ENCODE measurements around the gene RFX5. TPM values are rescaled to one million over a fixed set of nuclear protein-coding genes. Genes with fewer than 3 reads are reported as not detected.

The RFX5 gene
- total RNA-seq, 1 donor from 2014 or later = 61.3 TPM

DNA sequence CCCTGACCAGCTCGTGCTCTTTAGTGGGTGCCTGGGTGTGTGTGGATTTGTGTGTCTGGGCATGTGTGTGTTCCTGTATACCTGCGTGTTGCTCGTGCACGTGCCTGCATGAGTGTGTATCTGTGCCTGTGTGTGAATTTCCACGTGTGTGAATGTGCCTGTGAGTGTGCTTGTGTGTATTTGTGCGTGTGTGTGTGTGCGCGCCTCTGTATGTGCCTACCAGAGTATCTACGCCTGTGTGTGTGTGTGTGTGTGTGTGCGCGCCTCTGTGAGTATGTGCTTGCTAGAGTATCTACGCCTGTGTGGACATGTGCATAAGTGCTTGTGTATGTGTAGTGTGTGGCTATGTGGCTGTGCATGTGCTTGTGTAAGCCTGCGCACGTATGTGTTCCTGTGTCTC lies 26.1 kb upstream of the RFX5 start:
- Mint-ChIP-seq H3K4me3 (ENCODE audit: unreplicated experiment) (no peak overlapping the region), H3K9me3 (ENCODE audit: unreplicated experiment) (no peaks in the 10 kb centered on the region), H3K27me3 (ENCODE audit: low read depth, unreplicated experiment) (peaks cover 4% of the 10 kb centered on the region), H3K36me3 (ENCODE audit: low read depth, unreplicated experiment) (no peaks in the 10 kb centered on the region), H3K27ac (ENCODE audit: unreplicated experiment) (peak overlapping the region; percentile 1), H3K4me1 (ENCODE audit: low read depth, unreplicated experiment) (peaks cover 3% of the 10 kb centered on the region)
- no peak overlapping the region for H3K4me3 ChIP-seq (ENCODE audit: insufficient read depth, low read depth, low read length)
- H3K4me1 ChIP-seq (ENCODE audit: insufficient read depth, low read length) = peaks cover 10% of the 10 kb centered on the region
- no peak for DNase-seq (ENCODE audit: low read depth)
- H4K20me1 ChIP-seq (ENCODE audit: insufficient read depth, low read length) = no peaks in the 10 kb centered on the region
- TF ChIP-seq, protein P1, sequence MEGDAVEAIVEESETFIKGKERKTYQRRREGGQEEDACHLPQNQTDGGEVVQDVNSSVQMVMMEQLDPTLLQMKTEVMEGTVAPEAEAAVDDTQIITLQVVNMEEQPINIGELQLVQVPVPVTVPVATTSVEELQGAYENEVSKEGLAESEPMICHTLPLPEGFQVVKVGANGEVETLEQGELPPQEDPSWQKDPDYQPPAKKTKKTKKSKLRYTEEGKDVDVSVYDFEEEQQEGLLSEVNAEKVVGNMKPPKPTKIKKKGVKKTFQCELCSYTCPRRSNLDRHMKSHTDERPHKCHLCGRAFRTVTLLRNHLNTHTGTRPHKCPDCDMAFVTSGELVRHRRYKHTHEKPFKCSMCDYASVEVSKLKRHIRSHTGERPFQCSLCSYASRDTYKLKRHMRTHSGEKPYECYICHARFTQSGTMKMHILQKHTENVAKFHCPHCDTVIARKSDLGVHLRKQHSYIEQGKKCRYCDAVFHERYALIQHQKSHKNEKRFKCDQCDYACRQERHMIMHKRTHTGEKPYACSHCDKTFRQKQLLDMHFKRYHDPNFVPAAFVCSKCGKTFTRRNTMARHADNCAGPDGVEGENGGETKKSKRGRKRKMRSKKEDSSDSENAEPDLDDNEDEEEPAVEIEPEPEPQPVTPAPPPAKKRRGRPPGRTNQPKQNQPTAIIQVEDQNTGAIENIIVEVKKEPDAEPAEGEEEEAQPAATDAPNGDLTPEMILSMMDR (IDR thresholded peaks at IDR 0.05; ENCODE audit: insufficient read depth, low read depth, low read length) = no peak
- TF ChIP-seq EZH2 (IDR thresholded peaks at IDR 0.05; ENCODE audit: insufficient read depth, low read length) = no peak
- no peaks in the 10 kb centered on the region for H3K27me3 ChIP-seq (ENCODE audit: insufficient read depth, low read length)
- H3K36me3 ChIP-seq (ENCODE audit: insufficient read depth, low read length) = no peaks in the 10 kb centered on the region
- H2AFZ ChIP-seq (ENCODE audit: low read depth, low read length) = peak overlapping the region; percentile 28
- H3K27ac ChIP-seq (ENCODE audit: low read depth, low read length) = no peak overlapping the region
- no peaks in the 10 kb centered on the region for H3K79me2 ChIP-seq (ENCODE audit: insufficient read depth, low read length)
- no peak overlapping the region for H3K9ac ChIP-seq (ENCODE audit: low read length)
- no peak for FAIRE-seq
- no peaks in the 10 kb centered on the region for H3K9me3 ChIP-seq (ENCODE audit: insufficient read depth, low read depth, low read length)
- no peak overlapping the region for H3K4me2 ChIP-seq (ENCODE audit: low read length)

DNA sequence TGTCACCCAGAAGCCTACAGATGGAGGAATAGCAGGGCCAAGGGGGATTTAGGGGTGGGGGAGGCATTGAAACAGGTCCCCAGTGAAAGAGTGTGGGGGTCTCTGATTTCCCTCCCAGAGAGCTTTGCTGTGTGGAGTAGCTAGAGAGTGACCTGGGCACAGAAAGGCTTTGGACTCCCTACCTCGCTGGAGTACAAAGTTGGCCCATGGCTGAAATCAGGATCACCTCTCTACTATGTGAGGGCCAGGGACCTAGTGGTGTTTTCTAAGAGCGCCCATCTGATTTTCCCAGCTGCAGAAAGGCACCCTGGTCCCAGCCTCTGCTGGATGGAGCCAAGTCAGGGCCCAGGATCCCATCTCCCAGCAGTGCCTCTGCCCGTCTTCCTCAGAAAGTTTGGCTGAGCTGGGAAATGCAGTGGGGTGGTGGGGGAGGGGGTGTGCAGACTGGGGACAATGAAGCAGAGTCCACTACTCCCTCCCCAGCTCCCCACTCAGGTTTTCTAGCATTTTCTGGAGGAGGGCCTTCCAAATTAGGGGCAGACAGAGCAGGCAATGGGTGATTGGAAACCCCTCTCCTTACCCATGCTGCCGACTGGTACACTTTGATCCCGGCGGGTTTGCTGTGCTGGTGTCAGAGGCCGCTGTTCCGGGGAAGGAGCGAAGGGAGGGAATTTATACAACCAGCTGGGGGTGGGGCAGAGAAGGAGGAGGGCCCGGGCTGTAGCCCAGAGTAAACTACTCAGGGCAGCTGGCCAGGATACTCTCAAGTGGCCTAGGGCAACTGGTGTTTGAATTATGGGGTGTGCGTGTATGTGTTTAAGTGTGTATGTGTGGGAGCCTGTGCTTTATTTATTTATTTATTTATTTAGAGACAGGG lies 25.2 kb upstream of the RFX5 start, which contains the start of gene SELENBP1:
SELENBP1 (minus strand) TSS at position 648 of the 877 bp plus-strand sequence; CDS start at position 584, 64 bp downstream.
- no peaks in the 10 kb centered on the region for H3K9me3 ChIP-seq (ENCODE audit: insufficient read depth, low read depth, low read length)
- H3K27ac Mint-ChIP-seq (ENCODE audit: unreplicated experiment) = peak within 1 kb of the TSS; percentile 1
- peak within 1 kb of the TSS; percentile 81 for H3K4me2 ChIP-seq (ENCODE audit: low read length)
- peaks cover 4% of the 10 kb centered on the region for H3K27me3 Mint-ChIP-seq (ENCODE audit: low read depth, unreplicated experiment)
- H3K27ac ChIP-seq (ENCODE audit: low read depth, low read length) = no peak within 1 kb of the TSS
- no peaks in the 10 kb centered on the region for H3K79me2 ChIP-seq (ENCODE audit: insufficient read depth, low read length)
- DNase-seq (ENCODE audit: low read depth) (peak; percentile 31), FAIRE-seq (no peak)
- H3K36me3 Mint-ChIP-seq (ENCODE audit: low read depth, unreplicated experiment) = no peaks in the 10 kb centered on the region
- no peaks in the 10 kb centered on the region for H3K36me3 ChIP-seq (ENCODE audit: insufficient read depth, low read length)
- H3K4me3 ChIP-seq (ENCODE audit: insufficient read depth, low read depth, low read length) = peak within 1 kb of the TSS; percentile 34
- H3K9me3 Mint-ChIP-seq (ENCODE audit: unreplicated experiment) = no peaks in the 10 kb centered on the region
- H3K4me1 Mint-ChIP-seq (ENCODE audit: low read depth, unreplicated experiment) = peaks cover 3% of the 10 kb centered on the region
- H4K20me1 ChIP-seq (ENCODE audit: insufficient read depth, low read length) = no peaks in the 10 kb centered on the region
- peak within 1 kb of the TSS; percentile 78 for H2AFZ ChIP-seq (ENCODE audit: low read depth, low read length)
- peak within 1 kb of the TSS; percentile 72 for H3K4me3 Mint-ChIP-seq (ENCODE audit: unreplicated experiment)
- TF ChIP-seq, protein P1 (IDR thresholded peaks at IDR 0.05; ENCODE audit: insufficient read depth, low read depth, low read length) = no peak
- TF ChIP-seq EZH2 (IDR thresholded peaks at IDR 0.05; ENCODE audit: insufficient read depth, low read length) = no peak
- H3K9ac ChIP-seq (ENCODE audit: low read length) = peak within 1 kb of the TSS; percentile 30
- H3K4me1 ChIP-seq (ENCODE audit: insufficient read depth, low read length) = peaks cover 10% of the 10 kb centered on the region
- H3K27me3 ChIP-seq (ENCODE audit: insufficient read depth, low read length) = no peaks in the 10 kb centered on the region
